Dendritic cell treated with granulocyte-macrophage colony-stimulating factor and Interleukin-4, amounts not matched to agents 40 ng/mL and 50 ng/mL, for 4 days (primary cell): Measurements from ENCODE around the gene SLC25A48.
"Not testable (repeated sequence)": the region's sequence is repeated elsewhere in the genome, so short reads cannot be mapped to it uniquely, and the experiment has no call there.

Experiments used
- H3K27ac Mint-ChIP-seq: one replicate; pipeline ENCODE4 v1.8.0; 2022; ENCODE audit warnings: mild to moderate bottlenecking, mixed read lengths
- H3K27me3 Mint-ChIP-seq: one replicate; pipeline ENCODE4 v1.8.0; 2022; ENCODE audit warnings: mild to moderate bottlenecking, mixed read lengths
- H3K36me3 Mint-ChIP-seq: one replicate; pipeline ENCODE4 v1.8.0; 2022; ENCODE audit warnings: low read depth, mixed read lengths
- H3K4me1 Mint-ChIP-seq: one replicate; pipeline ENCODE4 v1.8.0; 2022; ENCODE audit warnings: low read depth, mixed read lengths
- H3K4me3 Mint-ChIP-seq: one replicate; pipeline ENCODE4 v1.8.0; 2022; ENCODE audit warnings: mild to moderate bottlenecking, moderate library complexity, mixed read lengths
- H3K9me3 Mint-ChIP-seq: one replicate; pipeline ENCODE4 v1.8.0; 2022; ENCODE audit warnings: mixed read lengths
- intact Hi-C: fragments of 100-400 bp; cut with micrococcal nuclease; formaldehyde crosslinking; loops from one replicate; pipeline ENCODE4 v1.15.0; 2022

The SLC25A48 gene

GRCh38 chr5:135857630-135858311 is 23.3 kb downstream of the SLC25A48 start:
- peaks cover 15% of the 10 kb centered on the region for H3K9me3 Mint-ChIP-seq
- H3K27me3 Mint-ChIP-seq, result peaks cover 10% of the 10 kb centered on the region
- peaks cover 83% of the 10 kb centered on the region for H3K4me1 Mint-ChIP-seq
- no peak overlapping the region for H3K4me3 Mint-ChIP-seq
- peaks cover 94% of the 10 kb centered on the region for H3K36me3 Mint-ChIP-seq
- H3K27ac Mint-ChIP-seq, result peak overlapping the region; percentile 85
- intact Hi-C loops, result no loop called here

- Mint-ChIP-seq H3K36me3 (peaks cover 94% of the 10 kb centered on the region), H3K27ac (peak overlapping the region; percentile 85), H3K4me1 (peaks cover 89% of the 10 kb centered on the region)
- H3K27me3 Mint-ChIP-seq, intact Hi-C loops, H3K4me3 Mint-ChIP-seq, H3K9me3 Mint-ChIP-seq: not testable (repeated sequence)
Observed at GRCh38 chr5:135859186-135859585, 24.7 kb downstream of the SLC25A48 start.

GRCh38 chr5:135859641-135860040 is 25.2 kb downstream of the SLC25A48 start:
- H3K4me3 Mint-ChIP-seq, result no peak overlapping the region
- peaks cover 94% of the 10 kb centered on the region for H3K36me3 Mint-ChIP-seq
- peaks cover 8% of the 10 kb centered on the region for H3K27me3 Mint-ChIP-seq
- intact Hi-C loops, result no loop called here
- peaks cover 86% of the 10 kb centered on the region for H3K4me1 Mint-ChIP-seq
- H3K9me3 Mint-ChIP-seq, result peaks cover 7% of the 10 kb centered on the region
- H3K27ac Mint-ChIP-seq, result peak overlapping the region; percentile 85

GRCh38 chr5:135861641-135862040 is 27.2 kb downstream of the SLC25A48 start:
- peak overlapping the region; percentile 85 for H3K27ac Mint-ChIP-seq
- H3K36me3 Mint-ChIP-seq, result peaks cover 94% of the 10 kb centered on the region
- H3K4me1 Mint-ChIP-seq, result peaks cover 86% of the 10 kb centered on the region
- intact Hi-C loops, result loop anchor here (1.0 kb wide), 1 partner anchor 15 kb away; no protein-coding TSS in a partner anchor
- no peaks in the 10 kb centered on the region for H3K27me3 Mint-ChIP-seq
- H3K9me3 Mint-ChIP-seq, result peaks cover 7% of the 10 kb centered on the region
- H3K4me3 Mint-ChIP-seq, result no peak overlapping the region

DNA sequence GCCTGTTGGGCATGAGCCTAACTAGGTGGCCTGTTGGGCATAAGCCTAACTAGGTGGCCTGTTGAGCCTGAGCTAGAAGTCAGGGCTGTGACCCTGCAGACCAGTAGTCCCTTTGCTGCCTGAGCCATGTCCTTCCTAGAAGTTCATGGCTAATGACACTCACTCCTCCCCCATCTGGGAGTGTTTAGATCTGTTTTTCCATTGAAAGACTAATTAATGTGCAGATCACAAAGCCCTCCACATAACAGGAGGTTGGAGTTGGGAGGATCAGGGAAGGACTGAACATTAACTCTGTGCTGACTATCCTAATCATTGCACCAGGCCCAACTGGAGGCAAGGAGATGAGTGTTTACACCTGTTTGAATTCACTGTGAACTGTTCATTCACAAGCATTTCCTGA is 27.6 kb downstream of the SLC25A48 start:
- H3K4me1 Mint-ChIP-seq, result peaks cover 82% of the 10 kb centered on the region
- peak overlapping the region; percentile 85 for H3K27ac Mint-ChIP-seq
- peaks cover 94% of the 10 kb centered on the region for H3K36me3 Mint-ChIP-seq
- H3K27me3 Mint-ChIP-seq, result no peaks in the 10 kb centered on the region
- intact Hi-C loops, result no loop called here
- peaks cover 7% of the 10 kb centered on the region for H3K9me3 Mint-ChIP-seq
- no peak overlapping the region for H3K4me3 Mint-ChIP-seq

- Mint-ChIP-seq H3K4me1 (peaks cover 80% of the 10 kb centered on the region), H3K36me3 (peaks cover 94% of the 10 kb centered on the region), H3K4me3 (no peak overlapping the region), H3K27me3 (peaks cover under 1% of the 10 kb centered on the region), H3K9me3 (peaks cover 7% of the 10 kb centered on the region), H3K27ac (peak overlapping the region; percentile 85)
- intact Hi-C loops, result no loop called here
Observed at GRCh38 chr5:135862744-135863143, 28.3 kb downstream of the SLC25A48 start.

GRCh38 chr5:135864503-135865435 is 30.3 kb downstream of the SLC25A48 start:
- Mint-ChIP-seq H3K4me3 (no peak overlapping the region), H3K27ac (peak overlapping the region; percentile 85), H3K36me3 (peaks cover 94% of the 10 kb centered on the region), H3K9me3 (no peaks in the 10 kb centered on the region), H3K4me1 (peaks cover 77% of the 10 kb centered on the region), H3K27me3 (peaks cover 9% of the 10 kb centered on the region)
- intact Hi-C loops, result no loop called here

DNA sequence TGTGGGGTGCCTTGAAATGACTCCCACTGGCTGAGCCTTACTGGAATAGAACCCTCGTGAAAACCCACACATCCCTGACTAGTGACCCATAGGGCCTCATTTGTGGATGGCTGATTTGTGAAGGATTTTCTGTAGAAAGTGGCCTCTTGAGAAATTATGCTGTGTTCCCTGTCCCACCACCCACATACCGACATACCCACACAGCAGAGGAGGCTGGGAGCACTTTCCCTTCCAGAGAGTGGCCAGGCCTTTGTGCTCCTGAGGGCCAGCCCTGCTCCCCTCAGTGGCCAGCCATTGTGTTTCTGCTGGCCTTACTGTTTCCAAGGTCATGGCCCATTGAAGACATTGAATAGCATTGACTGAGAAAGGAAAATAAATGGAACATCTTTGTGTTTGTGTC is 31.6 kb downstream of the SLC25A48 start:
- Mint-ChIP-seq H3K4me1 (peaks cover 71% of the 10 kb centered on the region), H3K36me3 (peaks cover 90% of the 10 kb centered on the region), H3K27me3 (peaks cover 14% of the 10 kb centered on the region), H3K9me3 (no peaks in the 10 kb centered on the region), H3K4me3 (no peak overlapping the region), H3K27ac (peak overlapping the region; percentile 85)
- intact Hi-C loops, result no loop called here

GRCh38 chr5:135867599-135867998 is 33.1 kb downstream of the SLC25A48 start:
- H3K4me1 Mint-ChIP-seq, result peaks cover 76% of the 10 kb centered on the region
- peaks cover 16% of the 10 kb centered on the region for H3K27me3 Mint-ChIP-seq
- intact Hi-C loops, result no loop called here
- no peaks in the 10 kb centered on the region for H3K9me3 Mint-ChIP-seq
- H3K36me3 Mint-ChIP-seq, result peaks cover 97% of the 10 kb centered on the region
- H3K4me3 Mint-ChIP-seq, result no peak overlapping the region
- peak overlapping the region; percentile 76 for H3K27ac Mint-ChIP-seq

DNA sequence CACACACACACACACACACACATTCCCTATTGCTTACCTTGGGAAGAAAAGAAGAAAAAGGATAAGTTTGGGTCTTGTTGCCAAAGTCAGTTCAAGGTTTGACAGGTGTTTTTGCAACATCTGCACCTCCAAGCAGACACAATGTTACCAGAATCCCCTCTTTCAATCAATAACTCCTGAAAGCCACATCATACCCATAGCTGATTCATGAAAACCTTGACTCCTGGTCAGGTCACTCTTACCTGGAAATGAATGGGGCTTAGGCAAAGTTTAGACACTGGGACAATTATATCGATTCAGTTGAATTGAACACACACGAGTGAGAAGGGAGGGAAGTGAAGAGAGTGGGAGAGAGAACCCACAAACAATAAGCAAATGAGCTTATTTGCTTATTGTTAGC is 34.2 kb downstream of the SLC25A48 start:
- no peak overlapping the region for H3K27ac Mint-ChIP-seq
- H3K9me3 Mint-ChIP-seq, result no peaks in the 10 kb centered on the region
- peaks cover 76% of the 10 kb centered on the region for H3K4me1 Mint-ChIP-seq
- intact Hi-C loops, result no loop called here
- H3K36me3 Mint-ChIP-seq, result peaks cover 97% of the 10 kb centered on the region
- peaks cover 21% of the 10 kb centered on the region for H3K27me3 Mint-ChIP-seq
- H3K4me3 Mint-ChIP-seq, result no peak overlapping the region

- H3K27me3 Mint-ChIP-seq, result peaks cover 21% of the 10 kb centered on the region
- H3K4me1 Mint-ChIP-seq, result peaks cover 78% of the 10 kb centered on the region
- H3K27ac Mint-ChIP-seq, result no peak overlapping the region
- peaks cover 97% of the 10 kb centered on the region for H3K36me3 Mint-ChIP-seq
- H3K9me3 Mint-ChIP-seq, result no peaks in the 10 kb centered on the region
- no peak overlapping the region for H3K4me3 Mint-ChIP-seq
- intact Hi-C loops, result no loop called here
Observed at GRCh38 chr5:135869276-135869675, 34.8 kb downstream of the SLC25A48 start.

DNA sequence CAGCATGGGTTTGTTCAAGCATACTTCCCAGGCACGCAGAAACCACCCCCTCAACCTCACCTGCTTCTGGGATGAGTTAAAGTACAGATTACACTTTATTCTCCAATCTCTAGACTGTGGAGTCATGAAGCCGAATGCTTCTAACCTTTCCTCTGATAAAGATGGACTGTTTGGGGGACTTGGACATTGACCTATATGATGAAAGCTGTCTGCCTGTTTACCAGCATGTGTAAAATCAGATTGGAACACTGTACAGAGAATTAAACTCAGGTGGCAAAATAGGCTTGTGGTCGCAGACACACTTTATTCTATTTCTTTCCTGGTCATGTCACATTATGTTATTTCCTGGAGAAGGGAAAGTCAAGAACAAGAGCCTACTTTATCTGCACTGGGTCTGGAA is 35.5 kb downstream of the SLC25A48 start:
- Mint-ChIP-seq H3K36me3 (peaks cover 97% of the 10 kb centered on the region), H3K9me3 (no peaks in the 10 kb centered on the region), H3K27ac (peak overlapping the region; percentile 8), H3K27me3 (peaks cover 24% of the 10 kb centered on the region), H3K4me3 (no peak overlapping the region), H3K4me1 (peaks cover 80% of the 10 kb centered on the region)
- intact Hi-C loops, result no loop called here

GRCh38 chr5:135871268-135871915 is 36.9 kb downstream of the SLC25A48 start:
- Mint-ChIP-seq H3K36me3 (peaks cover 95% of the 10 kb centered on the region), H3K9me3 (no peaks in the 10 kb centered on the region)
- intact Hi-C loops, result no loop called here

DNA sequence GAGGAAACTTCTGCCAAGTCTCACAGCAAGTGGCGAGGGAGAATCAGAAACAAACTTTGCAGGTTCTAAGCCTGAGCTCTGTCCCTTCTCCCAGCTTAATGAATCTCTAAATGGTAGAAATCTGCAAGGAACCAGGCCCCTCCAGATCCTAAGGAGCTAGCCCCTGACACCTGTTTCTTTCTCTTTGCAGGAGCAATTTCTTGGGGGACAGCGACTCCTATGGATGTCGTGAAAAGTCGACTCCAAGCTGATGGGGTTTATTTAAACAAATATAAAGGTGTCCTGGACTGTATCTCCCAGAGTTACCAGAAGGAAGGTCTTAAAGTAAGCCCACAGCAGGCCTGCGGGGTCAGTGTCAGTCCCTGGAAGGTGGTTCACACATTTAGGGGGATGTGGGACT is 39.4 kb downstream of the SLC25A48 start:
- Mint-ChIP-seq H3K27me3 (peaks cover 21% of the 10 kb centered on the region), H3K4me1 (peaks cover 80% of the 10 kb centered on the region), H3K27ac (peak overlapping the region; percentile 92), H3K4me3 (no peak overlapping the region), H3K36me3 (peaks cover 95% of the 10 kb centered on the region), H3K9me3 (no peaks in the 10 kb centered on the region)
- intact Hi-C loops, result no loop called here

More at GRCh38 chr5:135871268-135871915, 36.9 kb downstream of the SLC25A48 start:
- Mint-ChIP-seq H3K27me3 (peaks cover 24% of the 10 kb centered on the region), H3K27ac (peak overlapping the region; percentile 92), H3K4me3 (no peak overlapping the region), H3K4me1 (peaks cover 75% of the 10 kb centered on the region)
